ENCODE measurements around the gene ARRDC4. TPM values are rescaled to one million over a fixed set of nuclear protein-coding genes. Genes with fewer than 3 reads are reported as not detected.

Gene ARRDC4
- polyA plus RNA-seq, 3 donors, result 13.0 to 40.5 (median 19.0) TPM

- Mint-ChIP-seq H3K9me3 (no peaks in the 10 kb centered on the region), H3K4me3 (no peak overlapping the region), H3K4me1 (no peaks in the 10 kb centered on the region), H3K27ac (no peak overlapping the region), H3K27me3 (ENCODE audit: low read depth in 3 of 3) (no peaks in the 10 kb centered on the region), H3K36me3 (peaks cover 51 to 59% of the 10 kb centered on the region in 2 donors)
- no peaks in the 10 kb centered on the region for H3K4me1 ChIP-seq (ENCODE audit: control insufficient read depth in 1 of 2, insufficient read depth in 2 of 2, low read length in 2 of 2)
- H3K27me3 ChIP-seq (ENCODE audit: control insufficient read depth in 2 of 2, insufficient read depth in 2 of 2, low read length in 2 of 2), result no peaks in the 10 kb centered on the region
- H3K9me3 ChIP-seq (replicated peaks in 1 of 2; ENCODE audit: control insufficient read depth in 1 of 2, insufficient read depth in 1 of 2, low read length in 2 of 2), result no peaks in the 10 kb centered on the region
- no peaks in the 10 kb centered on the region for H3K79me2 ChIP-seq (ENCODE audit: insufficient read depth, low read length)
- no CpG with 5 or more reads among the region's 1 CpG for WGBS (ENCODE audit: insufficient coverage)
- intact Hi-C loops (cut with micrococcal nuclease), result no loop called here
- no peak overlapping the region for H3K27ac ChIP-seq (ENCODE audit: low read depth in 1 of 2, low read length in 2 of 2)
- H2AFZ ChIP-seq (ENCODE audit: insufficient read depth, low read depth, low read length, poor library complexity, severe bottlenecking), result no peak overlapping the region
- DNase-seq, result no peak
- H3K4me3 ChIP-seq (replicated peaks in 1 of 3; ENCODE audit: low read depth in 2 of 3, low read length in 3 of 3), result no peak overlapping the region
- H4K20me1 ChIP-seq (ENCODE audit: insufficient read depth, low read length), result peaks cover 72% of the 10 kb centered on the region
- H3K36me3 ChIP-seq (replicated peaks in 1 of 2; ENCODE audit: control insufficient read depth in 1 of 2, insufficient read depth in 2 of 2, low read length in 2 of 2), result peaks cover 61 to 78% of the 10 kb centered on the region in 2 donors
- H3K4me2 ChIP-seq (replicated peaks; ENCODE audit: extremely low read depth, low read length, poor library complexity, severe bottlenecking), result no peak overlapping the region
- TF ChIP-seq CTCF (IDR thresholded peaks at IDR 0.05), result no peak
- H3K9ac ChIP-seq (ENCODE audit: insufficient read depth, low read length, poor library complexity, severe bottlenecking), result no peak overlapping the region
Measured at GRCh38 chr15:97972366-97972765, 11.9 kb downstream of the ARRDC4 start.

- Histone ChIP-seq H3K9me3 (replicated peaks in 1 of 2; ENCODE audit: control insufficient read depth in 1 of 2, insufficient read depth in 1 of 2, low read length in 2 of 2) (no peaks in the 10 kb centered on the region), H3K4me2 (replicated peaks; ENCODE audit: extremely low read depth, low read length, poor library complexity, severe bottlenecking) (no peak overlapping the region), H4K20me1 (ENCODE audit: insufficient read depth, low read length) (peaks cover 37% of the 10 kb centered on the region), H3K9ac (ENCODE audit: insufficient read depth, low read length, poor library complexity, severe bottlenecking) (no peak overlapping the region), H3K27me3 (ENCODE audit: control insufficient read depth in 2 of 2, insufficient read depth in 2 of 2, low read length in 2 of 2) (no peaks in the 10 kb centered on the region), H3K4me3 (replicated peaks in 1 of 3; ENCODE audit: low read depth in 2 of 3, low read length in 3 of 3) (no peak overlapping the region), H3K4me1 (ENCODE audit: control insufficient read depth in 1 of 2, insufficient read depth in 2 of 2, low read length in 2 of 2) (no peaks in the 10 kb centered on the region), H3K27ac (ENCODE audit: low read depth in 1 of 2, low read length in 2 of 2) (no peak overlapping the region), H3K36me3 (replicated peaks in 1 of 2; ENCODE audit: control insufficient read depth in 1 of 2, insufficient read depth in 2 of 2, low read length in 2 of 2) (peaks cover 30 to 41% of the 10 kb centered on the region in 2 donors), H2AFZ (ENCODE audit: insufficient read depth, low read depth, low read length, poor library complexity, severe bottlenecking) (no peak overlapping the region), H3K79me2 (ENCODE audit: insufficient read depth, low read length) (no peaks in the 10 kb centered on the region)
- peaks cover 29 to 30% of the 10 kb centered on the region in 2 donors for H3K36me3 Mint-ChIP-seq
- no peak for TF ChIP-seq CTCF (IDR thresholded peaks at IDR 0.05)
- no peak for DNase-seq
- H3K4me1 Mint-ChIP-seq, result no peaks in the 10 kb centered on the region
- intact Hi-C loops (cut with micrococcal nuclease), result no loop called here
- WGBS (ENCODE audit: insufficient coverage), result 72% methylated on average over 4 of the region's 8 CpGs
- no peak overlapping the region for H3K27ac Mint-ChIP-seq
- no peaks in the 10 kb centered on the region for H3K9me3 Mint-ChIP-seq
- H3K27me3 Mint-ChIP-seq (ENCODE audit: low read depth in 3 of 3), result peaks cover 0 to 5% (median 2%) of the 10 kb centered on the region in 3 donors
- H3K4me3 Mint-ChIP-seq, result no peak overlapping the region
Measured at GRCh38 chr15:97976129-97976528, 15.6 kb downstream of the ARRDC4 start.
